HCT116 (cell line): Measurements from ENCODE around the gene SERINC5.

ENCODE experiments used
- EGR1 ChIP-seq: IDR thresholded peaks from 2 replicates; pipeline ENCODE4 v1.6.1; 2012; ENCODE audit warnings: low read depth
- EZH2 ChIP-seq: fragments of 200-600 bp; sonication (generic); IDR thresholded peaks from 2 replicates; pipeline ENCODE4 v1.6.1; 2017; ENCODE audit warnings: antibody characterized with exemption, mixed run types
- JUND ChIP-seq: IDR thresholded peaks from 2 replicates; pipeline ENCODE4 v1.6.1; 2012
- POLR2A ChIP-seq: IDR thresholded peaks from 2 replicates; pipeline ENCODE4 v1.7.0; 2011; ENCODE audit warnings: borderline replicate concordance; ENCODE audit not compliant: insufficient read depth, insufficient read length; ENCODE audit errors: extremely low read depth
- RAD21 ChIP-seq: IDR thresholded peaks from 2 replicates; pipeline ENCODE4 v1.6.1; 2012; ENCODE audit warnings: low read depth, mild to moderate bottlenecking
- SP1 ChIP-seq: IDR thresholded peaks from 2 replicates; pipeline ENCODE4 v1.6.1; 2012; ENCODE audit warnings: low read depth
- YY1 ChIP-seq: IDR thresholded peaks from 2 replicates; pipeline ENCODE4 v1.6.1; 2011; ENCODE audit warnings: low read length, low read depth, moderate library complexity, mild to moderate bottlenecking; ENCODE audit not compliant: insufficient replicate concordance; ENCODE audit errors: extremely low read depth
- ZBTB33 ChIP-seq: IDR thresholded peaks from 2 replicates; pipeline ENCODE4 v1.6.1; 2011; ENCODE audit warnings: mild to moderate bottlenecking, low read length, moderate library complexity; ENCODE audit not compliant: insufficient replicate concordance; ENCODE audit errors: extremely low read depth
- TF ChIP-seq, protein P1 (sequence below), 3 experiments: fragments of 200-600 bp in 1 of 3; sonication (generic) in 1 of 3; IDR thresholded peaks in 2 of 3; conservative IDR thresholded peaks in 1 of 3; 2 replicates each; pipeline ENCODE4 v1.5.1; 2012 to 2017; ENCODE audit warnings: low read depth in 2 of 3, low read length in 2 of 3, antibody characterized with exemption in 1 of 3, borderline replicate concordance in 1 of 3, control low read depth in 1 of 3, mild to moderate bottlenecking in 1 of 3, mixed read lengths in 1 of 3, mixed run types in 1 of 3, moderate library complexity in 1 of 3; ENCODE audit not compliant: insufficient read depth in 1 of 3

- TF ChIP-seq, protein P1, sequence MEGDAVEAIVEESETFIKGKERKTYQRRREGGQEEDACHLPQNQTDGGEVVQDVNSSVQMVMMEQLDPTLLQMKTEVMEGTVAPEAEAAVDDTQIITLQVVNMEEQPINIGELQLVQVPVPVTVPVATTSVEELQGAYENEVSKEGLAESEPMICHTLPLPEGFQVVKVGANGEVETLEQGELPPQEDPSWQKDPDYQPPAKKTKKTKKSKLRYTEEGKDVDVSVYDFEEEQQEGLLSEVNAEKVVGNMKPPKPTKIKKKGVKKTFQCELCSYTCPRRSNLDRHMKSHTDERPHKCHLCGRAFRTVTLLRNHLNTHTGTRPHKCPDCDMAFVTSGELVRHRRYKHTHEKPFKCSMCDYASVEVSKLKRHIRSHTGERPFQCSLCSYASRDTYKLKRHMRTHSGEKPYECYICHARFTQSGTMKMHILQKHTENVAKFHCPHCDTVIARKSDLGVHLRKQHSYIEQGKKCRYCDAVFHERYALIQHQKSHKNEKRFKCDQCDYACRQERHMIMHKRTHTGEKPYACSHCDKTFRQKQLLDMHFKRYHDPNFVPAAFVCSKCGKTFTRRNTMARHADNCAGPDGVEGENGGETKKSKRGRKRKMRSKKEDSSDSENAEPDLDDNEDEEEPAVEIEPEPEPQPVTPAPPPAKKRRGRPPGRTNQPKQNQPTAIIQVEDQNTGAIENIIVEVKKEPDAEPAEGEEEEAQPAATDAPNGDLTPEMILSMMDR (IDR thresholded peaks at IDR 0.05 in 2 of 3, conservative IDR thresholded peaks at IDR 0.05 in 1 of 3; ENCODE audit: borderline replicate concordance in 1 of 3, insufficient read depth in 1 of 3, low read depth in 2 of 3, low read length in 2 of 3) = no peak
- TF ChIP-seq POLR2A = no peak
- no peak for TF ChIP-seq EZH2
- no peak for TF ChIP-seq SP1
- no peak for TF ChIP-seq EGR1
- TF ChIP-seq JUND = no peak
- no peak for TF ChIP-seq ZBTB33
- no peak for TF ChIP-seq RAD21
- no peak for TF ChIP-seq YY1
Observed at GRCh38 chr5:80249901-80250300, 5.9 kb downstream of the SERINC5 start.
